Neuron (in vitro differentiated cells): ENCODE data around the gene SF3B1.

Source experiments
- H2AFZ ChIP-seq: one replicate; pipeline ENCODE4 v1.6.1; 2013; ENCODE audit warnings: low read depth, mild to moderate bottlenecking, inconsistent platforms, low read length, moderate library complexity
- H3K27me3 ChIP-seq: one replicate; pipeline ENCODE4 v1.6.1; 2013; ENCODE audit warnings: low read length; ENCODE audit not compliant: insufficient read depth
- H3K36me3 ChIP-seq: one replicate; pipeline ENCODE4 v1.6.1; 2013; ENCODE audit warnings: low read length; ENCODE audit not compliant: insufficient read depth
- H3K4me1 ChIP-seq: one replicate; pipeline ENCODE4 v1.6.1; 2013; ENCODE audit warnings: low read length; ENCODE audit not compliant: insufficient read depth
- H3K4me3 ChIP-seq: 2 replicates; pipeline ENCODE4 v1.5.1; 2013; ENCODE audit warnings: mild to moderate bottlenecking, low read length, moderate library complexity
- H3K9me3 ChIP-seq: one replicate; pipeline ENCODE4 v1.6.1; 2013; ENCODE audit warnings: low read length

SF3B1 gene

DNA sequence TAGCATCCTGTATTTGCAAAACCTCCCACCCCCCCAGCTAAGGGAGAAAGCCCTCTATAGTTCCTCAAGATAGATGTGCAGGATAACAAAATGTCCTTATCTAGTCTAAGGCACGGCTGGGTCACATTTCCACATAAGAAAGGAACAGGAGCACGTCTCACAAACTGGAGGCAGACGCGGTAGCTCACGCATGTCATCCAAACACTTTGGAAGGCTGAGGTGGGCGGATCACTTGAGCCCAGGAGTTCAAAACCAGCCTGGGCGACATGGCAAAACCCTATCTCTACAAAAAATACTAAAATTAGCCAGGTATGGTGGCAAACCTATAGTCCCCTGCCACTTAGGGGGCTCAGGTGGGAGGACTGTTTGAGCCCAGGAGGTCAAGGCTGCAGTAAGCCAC is 9.3 kb downstream of the SF3B1 start:
- Histone ChIP-seq H3K4me3 (no peak overlapping the region), H3K4me1 (no peaks in the 10 kb centered on the region), H3K27me3 (no peaks in the 10 kb centered on the region), H3K9me3 (no peaks in the 10 kb centered on the region), H2AFZ (no peak overlapping the region), H3K36me3 (peaks cover 39% of the 10 kb centered on the region)

DNA sequence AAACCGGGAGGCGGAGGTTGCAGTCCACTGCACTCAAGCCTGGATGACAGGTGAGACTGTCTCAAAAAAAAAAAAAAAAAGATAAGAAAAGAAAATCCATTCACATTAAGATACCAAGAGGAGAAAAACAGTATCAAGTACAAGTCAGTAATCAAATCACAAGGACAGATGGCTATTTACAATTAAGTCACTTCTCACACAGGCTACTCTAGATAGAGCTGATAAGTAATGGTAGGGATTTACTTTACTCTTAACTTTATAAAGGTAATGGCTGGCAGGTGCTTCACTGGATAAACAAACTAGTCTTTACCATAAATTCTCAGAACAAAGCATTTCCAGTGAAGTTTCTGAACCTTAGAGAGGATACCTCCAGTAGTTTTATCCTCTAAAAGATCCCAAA is 11.5 kb downstream of the SF3B1 start:
- no peaks in the 10 kb centered on the region for H3K9me3 ChIP-seq
- H3K27me3 ChIP-seq, result no peaks in the 10 kb centered on the region
- H3K4me3 ChIP-seq, result no peak overlapping the region
- H3K36me3 ChIP-seq, result peaks cover 54% of the 10 kb centered on the region
- no peak overlapping the region for H2AFZ ChIP-seq
- no peaks in the 10 kb centered on the region for H3K4me1 ChIP-seq

DNA sequence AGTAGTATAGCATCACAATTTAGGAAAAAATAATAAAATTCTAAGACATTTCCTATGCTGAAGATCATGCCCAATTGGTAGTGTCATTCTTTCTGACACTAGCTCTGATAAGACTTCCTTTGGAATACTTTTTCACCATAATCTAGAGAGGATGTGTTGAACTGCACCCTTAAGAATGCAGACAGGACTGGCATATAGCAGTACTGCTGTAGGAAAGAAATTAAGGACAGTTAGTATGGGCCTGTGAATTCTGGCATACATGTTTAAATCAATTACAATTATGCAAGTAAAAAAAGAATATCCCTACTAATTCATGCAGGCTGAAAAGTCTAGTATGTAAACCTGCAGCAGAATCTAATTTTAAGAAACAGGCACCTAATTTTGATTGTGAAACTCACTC is 15.4 kb downstream of the SF3B1 start:
- peaks cover 84% of the 10 kb centered on the region for H3K36me3 ChIP-seq

DNA sequence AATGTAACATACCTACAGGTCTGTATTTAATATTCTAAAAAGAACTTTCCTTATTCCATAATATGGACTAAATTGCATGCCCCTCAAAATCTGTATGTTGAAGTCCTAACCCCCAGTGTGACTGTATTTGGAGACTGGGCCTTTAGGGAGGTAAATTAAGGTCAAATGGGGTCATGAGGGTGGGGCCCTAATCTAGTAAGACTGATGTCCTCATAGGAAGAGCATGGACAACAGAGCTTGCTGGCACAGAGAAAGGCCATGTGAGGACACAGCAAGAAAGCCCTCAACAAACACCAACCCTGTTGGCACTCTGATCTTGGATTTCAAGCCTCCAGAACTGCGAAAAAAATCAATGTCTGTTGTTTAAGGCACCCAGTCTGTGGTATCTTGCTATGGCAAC is 18.6 kb downstream of the SF3B1 start:
- Histone ChIP-seq H3K9me3 (no peaks in the 10 kb centered on the region), H3K27me3 (no peaks in the 10 kb centered on the region), H3K36me3 (peaks cover 85% of the 10 kb centered on the region)

More for the DNA sequence above, 15.4 kb downstream of the SF3B1 start:
- H3K9me3 ChIP-seq, result no peaks in the 10 kb centered on the region
- H2AFZ ChIP-seq, result no peak overlapping the region
- H3K4me1 ChIP-seq, result no peaks in the 10 kb centered on the region
- no peak overlapping the region for H3K4me3 ChIP-seq
- H3K27me3 ChIP-seq, result no peaks in the 10 kb centered on the region

GRCh38 chr2:197414515-197414914 is 20.3 kb downstream of the SF3B1 start:
- Histone ChIP-seq H3K27me3 (no peaks in the 10 kb centered on the region), H3K36me3 (peaks cover 83% of the 10 kb centered on the region), H3K4me1 (no peaks in the 10 kb centered on the region), H3K4me3 (no peak overlapping the region), H2AFZ (no peak overlapping the region), H3K9me3 (no peaks in the 10 kb centered on the region)

More for the DNA sequence above, 18.6 kb downstream of the SF3B1 start:
- Histone ChIP-seq H3K4me1 (no peaks in the 10 kb centered on the region), H2AFZ (no peak overlapping the region), H3K4me3 (no peak overlapping the region)

DNA sequence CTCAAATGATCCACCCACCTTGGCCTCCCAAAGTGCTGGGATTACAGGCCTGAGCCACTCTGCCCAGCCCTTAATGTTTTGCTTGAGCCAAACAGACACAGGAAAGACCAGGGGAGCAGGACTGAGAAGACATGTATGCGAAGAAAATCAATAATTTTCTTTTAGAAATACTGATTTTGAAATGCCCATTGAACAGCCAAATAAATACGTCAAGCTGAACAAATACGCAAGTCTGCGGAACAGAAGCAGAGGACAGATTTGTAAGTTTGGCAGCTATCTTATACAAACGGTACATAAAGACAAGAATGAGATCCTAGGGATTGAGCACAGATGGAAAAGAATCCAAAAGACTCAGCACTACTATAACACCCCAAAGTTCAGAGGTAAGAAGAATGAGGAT is 20.8 kb downstream of the SF3B1 start:
- Histone ChIP-seq H3K9me3 (no peaks in the 10 kb centered on the region), H3K27me3 (no peaks in the 10 kb centered on the region), H3K36me3 (peaks cover 82% of the 10 kb centered on the region), H3K4me1 (no peaks in the 10 kb centered on the region), H3K4me3 (no peak overlapping the region), H2AFZ (no peak overlapping the region)

- no peak overlapping the region for H3K4me3 ChIP-seq
- H3K36me3 ChIP-seq, result peaks cover 95% of the 10 kb centered on the region
- no peaks in the 10 kb centered on the region for H3K4me1 ChIP-seq
- no peak overlapping the region for H2AFZ ChIP-seq
- no peaks in the 10 kb centered on the region for H3K9me3 ChIP-seq
- no peaks in the 10 kb centered on the region for H3K27me3 ChIP-seq
Measured at GRCh38 chr2:197405582-197405981, 29.2 kb downstream of the SF3B1 start.

- H3K9me3 ChIP-seq, result no peaks in the 10 kb centered on the region
- no peak overlapping the region for H2AFZ ChIP-seq
- no peaks in the 10 kb centered on the region for H3K27me3 ChIP-seq
- H3K4me1 ChIP-seq, result no peaks in the 10 kb centered on the region
- H3K36me3 ChIP-seq, result peaks cover 98% of the 10 kb centered on the region
- H3K4me3 ChIP-seq, result no peak overlapping the region
Measured at GRCh38 chr2:197399887-197400540, 34.8 kb downstream of the SF3B1 start.

DNA sequence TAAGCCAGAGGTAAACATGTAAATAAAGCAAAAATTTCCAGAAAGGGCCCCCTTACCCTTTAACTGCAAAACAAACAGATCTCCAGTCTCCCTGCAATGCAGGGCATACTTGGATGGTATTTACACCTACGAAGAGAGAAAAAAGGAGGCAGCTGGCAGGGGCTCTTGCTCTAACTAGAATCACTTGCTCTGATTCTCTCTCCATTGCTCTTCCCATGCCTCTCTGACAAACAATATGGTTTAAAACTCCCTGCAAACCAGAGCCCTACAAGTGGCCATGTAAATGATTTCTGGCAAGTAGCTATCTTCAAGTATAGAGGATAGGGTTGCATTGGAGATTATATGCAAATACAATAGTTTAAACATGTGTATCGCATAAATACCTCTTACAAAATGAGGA is 35.9 kb downstream of the SF3B1 start:
- Histone ChIP-seq H3K4me3 (no peak overlapping the region), H2AFZ (no peak overlapping the region), H3K4me1 (no peaks in the 10 kb centered on the region), H3K36me3 (peaks cover 97% of the 10 kb centered on the region), H3K9me3 (no peaks in the 10 kb centered on the region), H3K27me3 (no peaks in the 10 kb centered on the region)

DNA sequence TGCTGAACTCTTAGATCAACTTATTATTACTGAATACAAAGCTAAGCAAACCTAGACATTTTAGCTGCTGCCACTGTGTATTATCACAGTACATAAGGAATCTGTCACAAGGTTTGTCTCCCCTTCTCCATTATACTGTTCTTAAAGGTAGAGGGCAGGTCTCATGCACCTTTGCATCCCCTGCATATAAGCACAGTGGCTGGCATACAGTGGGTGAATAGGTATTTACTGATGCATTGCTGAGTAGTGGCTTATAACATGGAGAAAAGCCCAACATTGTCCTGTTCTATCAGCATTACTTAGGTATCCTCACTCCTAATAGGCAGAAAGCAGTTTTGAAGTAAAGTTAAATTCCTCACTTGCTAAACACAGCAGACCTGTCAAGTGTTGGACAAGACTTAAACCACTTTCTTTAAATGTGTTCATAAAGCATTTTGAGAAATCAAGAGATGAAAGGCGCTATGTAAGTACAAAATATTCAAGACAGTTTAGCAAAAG is 43.6 kb downstream of the SF3B1 start:
- H3K27me3 ChIP-seq, result no peaks in the 10 kb centered on the region
- H2AFZ ChIP-seq, result no peak overlapping the region
- no peak overlapping the region for H3K4me3 ChIP-seq
- peaks cover 57% of the 10 kb centered on the region for H3K36me3 ChIP-seq
- no peaks in the 10 kb centered on the region for H3K4me1 ChIP-seq
- H3K9me3 ChIP-seq, result no peaks in the 10 kb centered on the region

GRCh38 chr2:197388866-197389587 is 45.8 kb downstream of the SF3B1 start:
- Histone ChIP-seq H3K27me3 (no peaks in the 10 kb centered on the region), H3K4me1 (no peaks in the 10 kb centered on the region), H3K9me3 (no peaks in the 10 kb centered on the region), H3K36me3 (peaks cover 35% of the 10 kb centered on the region), H3K4me3 (no peak overlapping the region), H2AFZ (no peak overlapping the region)

- Histone ChIP-seq H2AFZ (no peak overlapping the region), H3K4me1 (no peaks in the 10 kb centered on the region), H3K9me3 (no peaks in the 10 kb centered on the region), H3K27me3 (no peaks in the 10 kb centered on the region), H3K4me3 (no peak overlapping the region), H3K36me3 (peaks cover 20% of the 10 kb centered on the region)
Measured at GRCh38 chr2:197387179-197387578, 47.6 kb downstream of the SF3B1 start.

GRCh38 chr2:197386242-197386641 is 48.6 kb downstream of the SF3B1 start:
- H3K27me3 ChIP-seq, result no peaks in the 10 kb centered on the region
- H3K36me3 ChIP-seq, result peaks cover 11% of the 10 kb centered on the region
- no peaks in the 10 kb centered on the region for H3K4me1 ChIP-seq
- H3K4me3 ChIP-seq, result no peak overlapping the region
- H3K9me3 ChIP-seq, result no peaks in the 10 kb centered on the region
- H2AFZ ChIP-seq, result no peak overlapping the region
